Hepatocyte (in vitro differentiated cells): Measurements from ENCODE around the gene SF3B4. TPM values are rescaled to one million over a fixed set of nuclear protein-coding genes. Genes with fewer than 3 reads are reported as not detected.

Experiments
- DNase-seq: peaks from one replicate; pipeline ENCODE4 v3.0.0-alpha.2; 2016; ENCODE audit warnings: low spot score
- H2AFZ ChIP-seq: fragments of 200-600 bp; sonication (generic); 2 replicates; pipeline ENCODE4 v1.6.0; 2016; ENCODE audit warnings: antibody characterized with exemption, mild to moderate bottlenecking
- H3K27ac ChIP-seq: fragments of 200-600 bp; sonication (generic); 2 replicates; pipeline ENCODE4 v1.5.1; 2016; ENCODE audit warnings: mild to moderate bottlenecking
- H3K27me3 ChIP-seq: fragments of 200-600 bp; sonication (generic); 2 replicates; pipeline ENCODE4 v1.6.1; 2016
- H3K36me3 ChIP-seq: fragments of 200-600 bp; sonication (generic); replicated peaks from 2 replicates; pipeline ENCODE4 v1.5.1; 2016; ENCODE audit warnings: low read depth; ENCODE audit not compliant: insufficient read depth
- H3K4me1 ChIP-seq: fragments of 200-600 bp; sonication (generic); 2 replicates; pipeline ENCODE4 v1.5.1; 2016; ENCODE audit warnings: mild to moderate bottlenecking, moderate library complexity; ENCODE audit not compliant: insufficient read depth
- H3K4me2 ChIP-seq: fragments of 200-600 bp; sonication (generic); 2 replicates; pipeline ENCODE4 v1.6.0; 2016
- H3K4me3 ChIP-seq: fragments of 200-600 bp; sonication (generic); 2 replicates; pipeline ENCODE4 v1.5.1; 2016; ENCODE audit warnings: mild to moderate bottlenecking
- H3K79me2 ChIP-seq: fragments of 200-600 bp; sonication (generic); 2 replicates; pipeline ENCODE4 v1.6.0; 2017; ENCODE audit warnings: mild to moderate bottlenecking
- H3K9me2 ChIP-seq: fragments of 200-600 bp; sonication (generic); replicated peaks from 2 replicates; pipeline ENCODE4 v1.6.0; 2017; ENCODE audit warnings: mild to moderate bottlenecking; ENCODE audit not compliant: insufficient read depth
- H3K9me3 ChIP-seq: fragments of 200-600 bp; sonication (generic); 2 replicates; pipeline ENCODE4 v1.5.1; 2016; ENCODE audit warnings: low read depth, mild to moderate bottlenecking
- H4K20me1 ChIP-seq: fragments of 200-600 bp; sonication (generic); 2 replicates; pipeline ENCODE4 v1.6.0; 2016; ENCODE audit warnings: mild to moderate bottlenecking; ENCODE audit not compliant: insufficient read depth, poor library complexity, severe bottlenecking
- CTCF ChIP-seq: fragments of 200-600 bp; sonication (generic); IDR thresholded peaks from 2 replicates; pipeline ENCODE4 v1.5.1; 2016; ENCODE audit warnings: antibody characterized with exemption, mild to moderate bottlenecking; ENCODE audit not compliant: poor library complexity
- EZH2 ChIP-seq: fragments of 200-600 bp; sonication (generic); IDR thresholded peaks from 2 replicates; pipeline ENCODE4 v1.6.1; 2016; ENCODE audit warnings: antibody characterized with exemption, mild to moderate bottlenecking, borderline replicate concordance
- EZH2phosphoT487 ChIP-seq: fragments of 200-600 bp; sonication (generic); IDR thresholded peaks from one replicate; pipeline ENCODE4 v1.6.1; 2018; ENCODE audit warnings: antibody characterized with exemption, mild to moderate bottlenecking, low read depth, moderate library complexity; ENCODE audit not compliant: unreplicated experiment, severe bottlenecking
- WGBS: methylation state at CpG from one replicate; pipeline ENCODE4 v1.1.6; 2016; ENCODE audit warnings: low lambda C conversion rate; ENCODE audit errors: missing lambda C conversion rate; 5-methylcytosine and 5-hydroxymethylcytosine counted together
- polyA plus RNA-seq: library from polyadenylated mRNA; unstranded; fragments of >200 nt; fragmentation: Nextera tagmentation; extraction: Ambion mirVana; gene quantifications from 2 replicates; pipeline ENCODE4 v1.2.1, GENCODE V29; 2016
- total RNA-seq: library from RNA; depleted of rRNA; stranded (reverse); fragments of >200 nt; gene quantifications from 2 replicates; pipeline ENCODE4 v1.2.3, GENCODE V29; 2014

The SF3B4 gene
- total and polyA plus RNA-seq, 2 experiments from 2014 or later = 23.3 to 58.6 TPM

- TF ChIP-seq EZH2 (no peak), CTCF (no peak), EZH2phosphoT487 (no peak)
- WGBS = 94% methylated on average over 8 of the region's 10 CpGs
- H3K36me3 ChIP-seq = peaks cover 5% of the 10 kb centered on the region
- H3K4me2 ChIP-seq = no peak overlapping the region
- H3K27ac ChIP-seq = no peak overlapping the region
- no peaks in the 10 kb centered on the region for H3K9me2 ChIP-seq
- peaks cover 25% of the 10 kb centered on the region for H3K79me2 ChIP-seq
- no peak overlapping the region for H3K4me3 ChIP-seq
- peaks cover 14% of the 10 kb centered on the region for H3K4me1 ChIP-seq
- H2AFZ ChIP-seq = no peak overlapping the region
- H4K20me1 ChIP-seq = peaks cover 9% of the 10 kb centered on the region
- H3K27me3 ChIP-seq = no peaks in the 10 kb centered on the region
- no peak for DNase-seq
- H3K9me3 ChIP-seq = no peaks in the 10 kb centered on the region
These were observed 4.0 kb downstream of the SF3B4 start for GRCh38 chr1:149923626-149924025.

GRCh38 chr1:149917571-149918144 is 9.9 kb downstream of the SF3B4 start, which contains the start of gene SV2A:
TSS of gene SV2A (minus strand) at chr1:149917844. CDS start at chr1:149913840, 4,004 bp downstream.
- H3K9me2 ChIP-seq = no peaks in the 10 kb centered on the region
- TF ChIP-seq EZH2phosphoT487 = no peak
- H3K36me3 ChIP-seq = no peaks in the 10 kb centered on the region
- H3K4me1 ChIP-seq = peaks cover 8% of the 10 kb centered on the region
- H3K4me2 ChIP-seq = peak within 1 kb of the TSS; percentile 92
- H4K20me1 ChIP-seq = no peaks in the 10 kb centered on the region
- peak within 1 kb of the TSS; percentile 92 for H3K4me3 ChIP-seq
- peak within 1 kb of the TSS; percentile 89 for H2AFZ ChIP-seq
- no peak within 1 kb of the TSS for H3K27ac ChIP-seq
- H3K9me3 ChIP-seq = no peaks in the 10 kb centered on the region
- H3K79me2 ChIP-seq = no peaks in the 10 kb centered on the region
- peak; percentile 67 for DNase-seq
- no peaks in the 10 kb centered on the region for H3K27me3 ChIP-seq
- WGBS = 1% methylated on average over 17 of the region's 24 CpGs

- DNase-seq = no peak
- Histone ChIP-seq H3K36me3 (no peaks in the 10 kb centered on the region), H3K9me3 (no peaks in the 10 kb centered on the region), H3K27ac (no peak overlapping the region), H3K79me2 (no peaks in the 10 kb centered on the region), H3K4me2 (peak overlapping the region; percentile 92), H4K20me1 (no peaks in the 10 kb centered on the region), H3K9me2 (no peaks in the 10 kb centered on the region), H3K4me3 (no peak overlapping the region), H2AFZ (peak overlapping the region; percentile 89), H3K4me1 (peaks cover 8% of the 10 kb centered on the region), H3K27me3 (no peaks in the 10 kb centered on the region)
- TF ChIP-seq EZH2phosphoT487 (no peak), EZH2 (no peak), CTCF (no peak)
- 12% methylated on average over 6 of the region's 10 CpGs for WGBS
These were observed 10.7 kb downstream of the SF3B4 start for GRCh38 chr1:149916898-149917252.

- Histone ChIP-seq H3K27me3 (no peaks in the 10 kb centered on the region), H3K4me2 (peak overlapping the region; percentile 92), H3K4me3 (no peak overlapping the region), H3K27ac (no peak overlapping the region), H3K9me3 (no peaks in the 10 kb centered on the region), H3K36me3 (no peaks in the 10 kb centered on the region), H3K4me1 (peaks cover 8% of the 10 kb centered on the region), H3K79me2 (no peaks in the 10 kb centered on the region), H3K9me2 (no peaks in the 10 kb centered on the region), H2AFZ (no peak overlapping the region), H4K20me1 (no peaks in the 10 kb centered on the region)
- WGBS = 23% methylated on average over 8 of the region's 9 CpGs
- TF ChIP-seq CTCF (no peak), EZH2 (no peak), EZH2phosphoT487 (no peak)
- no peak for DNase-seq
These were observed 11.3 kb downstream of the SF3B4 start for GRCh38 chr1:149916193-149916897.
